PC-9 (cell line): ENCODE data around the gene SMG6. TPM values are rescaled to one million over a fixed set of nuclear protein-coding genes. Genes with fewer than 3 reads are reported as not detected.
"Not testable (repeated sequence)": the region's sequence is repeated elsewhere in the genome, so short reads cannot be mapped to it uniquely, and the experiment has no call there.

ENCODE experiments used
- BruUV-seq: library from RNA; stranded (reverse); fragments of 400-500 nt; replicated peaks from 2 replicates; lab custom pipeline; 2021; lab: Mats Ljungman, UMichigan
- CTCF ChIA-PET: fragments of 300-600 bp; sonication (Branson Sonifier 250); formaldehyde crosslinking; loops from one replicate; lab custom pipeline; 2022; ENCODE audit warnings: antibody characterized with exemption; lab: Charles Lee
- POLR2A ChIA-PET: fragments of 300-600 bp; sonication (Branson Sonifier 250); formaldehyde crosslinking; loops from one replicate; lab custom pipeline; 2022; ENCODE audit warnings: antibody characterized with exemption; ENCODE audit not compliant: unreplicated experiment; lab: Charles Lee
- DNase-seq, 2 experiments: peaks; one replicate each; pipeline versions ENCODE4 v3.0.0 to v3.0.0-alpha.2; 2015 to 2022; ENCODE audit warnings: mixed read lengths in 1 of 2
- H2AFZ ChIP-seq: fragments of 200-600 bp; sonication (generic); 2 replicates; pipeline ENCODE4 v1.8.1; 2017; ENCODE audit warnings: antibody characterized with exemption
- H3F3A ChIP-seq: fragments of 200-600 bp; sonication (generic); 2 replicates; pipeline ENCODE4 v1.8.1; 2017; ENCODE audit warnings: antibody characterized with exemption, mild to moderate bottlenecking, low read depth; ENCODE audit not compliant: insufficient read depth
- H3K27ac ChIP-seq: fragments of 200-600 bp; sonication (generic); 2 replicates; pipeline ENCODE4 v1.6.1; 2016; ENCODE audit warnings: mixed run types
- H3K27me3 ChIP-seq: fragments of 200-600 bp; sonication (generic); 2 replicates; pipeline ENCODE4 v1.6.1; 2016; ENCODE audit warnings: low read depth, mixed run types; ENCODE audit not compliant: insufficient read depth
- H3K36me3 ChIP-seq: fragments of 200-600 bp; sonication (generic); 2 replicates; pipeline ENCODE4 v1.6.1; 2016; ENCODE audit warnings: low read depth, mixed run types
- H3K4me1 ChIP-seq: fragments of 200-600 bp; sonication (generic); replicated peaks from 2 replicates; pipeline ENCODE4 v1.6.1; 2016; ENCODE audit warnings: mixed run types; ENCODE audit not compliant: insufficient read depth
- H3K4me2 ChIP-seq: fragments of 200-600 bp; sonication (generic); 2 replicates; pipeline ENCODE4 v1.6.1; 2017; ENCODE audit warnings: mixed run types
- H3K4me3 ChIP-seq: fragments of 200-600 bp; sonication (generic); 2 replicates; pipeline ENCODE4 v1.6.1; 2016; ENCODE audit warnings: mixed run types
- H3K79me2 ChIP-seq: fragments of 200-600 bp; sonication (generic); 2 replicates; pipeline ENCODE4 v1.6.1; 2017; ENCODE audit warnings: low read depth, mixed run types
- H3K9me2 ChIP-seq: fragments of 200-600 bp; sonication (generic); 2 replicates; pipeline ENCODE4 v1.8.1; 2017; ENCODE audit warnings: mild to moderate bottlenecking; ENCODE audit not compliant: insufficient read depth
- H3K9me3 ChIP-seq: fragments of 200-600 bp; sonication (generic); 2 replicates; pipeline ENCODE4 v1.8.1; 2016; ENCODE audit warnings: low read depth; ENCODE audit not compliant: insufficient read depth
- H4K20me1 ChIP-seq: fragments of 200-600 bp; sonication (generic); 2 replicates; pipeline ENCODE4 v1.8.1; 2017; ENCODE audit not compliant: insufficient read depth
- CTCF ChIP-seq: fragments of 200-600 bp; sonication (generic); conservative IDR thresholded peaks from 2 replicates; pipeline ENCODE4 v1.6.1; 2017; ENCODE audit warnings: mixed run types, antibody characterized with exemption, mild to moderate bottlenecking, moderate library complexity
- EZH2 ChIP-seq: fragments of 200-600 bp; sonication (generic); IDR thresholded peaks from 2 replicates; pipeline ENCODE4 v1.8.0; 2017; ENCODE audit warnings: antibody characterized with exemption, low read depth
- intact Hi-C: fragments of 100-400 bp; cut with micrococcal nuclease; formaldehyde crosslinking; loops from one replicate; pipeline ENCODE4 v1.10.0; 2022; ENCODE audit not compliant: unreplicated experiment
- total RNA-seq: library from RNA; stranded (reverse); gene quantifications from 2 replicates; pipeline ENCODE4 v1.2.3, GENCODE V29; 2021

SMG6 gene
- total RNA-seq, 1 experiment from 2014 or later: 43.1 TPM

GRCh38 chr17:2172077-2172851 lies 131.3 kb downstream of the SMG6 start:
- intact Hi-C loops: no loop called here
- no peaks in the 10 kb centered on the region for H3K4me1 ChIP-seq
- no peaks in the 10 kb centered on the region for H3K9me3 ChIP-seq
- H3K27ac ChIP-seq: no peak overlapping the region
- H3K4me3 ChIP-seq: no peak overlapping the region
- H3K36me3 ChIP-seq: no peaks in the 10 kb centered on the region
- ChIA-PET CTCF (interaction anchor here (0.5 to 0.7 kb wide), 2 partner anchors 44 to 724 kb away, joined by 5 read pairs; no protein-coding TSS in a partner anchor), POLR2A (no interaction called here)
- no peaks in the 10 kb centered on the region for H3K79me2 ChIP-seq
- no peaks in the 10 kb centered on the region for H3K9me2 ChIP-seq
- peaks cover 2% of the 10 kb centered on the region; the same call in 1 of the 2 replicates for H3F3A ChIP-seq
- DNase-seq: no peak
- TF ChIP-seq CTCF (no peak), EZH2 (no peak)
- BruUV-seq: TSS peak; percentile 12
- H4K20me1 ChIP-seq: no peaks in the 10 kb centered on the region; the same call in 1 of the 2 replicates
- no peaks in the 10 kb centered on the region for H3K27me3 ChIP-seq
- no peak overlapping the region for H3K4me2 ChIP-seq
- no peak overlapping the region for H2AFZ ChIP-seq

GRCh38 chr17:2171702-2172076 lies 131.9 kb downstream of the SMG6 start:
- BruUV-seq: no TSS peak
- CTCF ChIA-PET: interaction anchor here (0.5 kb wide), 1 partner anchor 45 kb away, joined by 5 read pairs; no protein-coding TSS in a partner anchor
- Histone ChIP-seq H3K4me1 (no peaks in the 10 kb centered on the region), H3K4me3 (no peak overlapping the region), H3K79me2 (no peaks in the 10 kb centered on the region), H3K27me3 (no peaks in the 10 kb centered on the region), H3K36me3 (no peaks in the 10 kb centered on the region), H3K9me3 (no peaks in the 10 kb centered on the region), H3F3A (peaks cover 2% of the 10 kb centered on the region; the same call in 1 of the 2 replicates), H3K4me2 (no peak overlapping the region), H4K20me1 (no peaks in the 10 kb centered on the region; the same call in 1 of the 2 replicates), H2AFZ (no peak overlapping the region), H3K27ac (no peak overlapping the region), H3K9me2 (no peaks in the 10 kb centered on the region)
- intact Hi-C loops: no loop called here
- POLR2A ChIA-PET: no interaction called here
- TF ChIP-seq EZH2 (no peak), CTCF (no peak)
- DNase-seq: no peak

GRCh38 chr17:2170023-2170422 lies 133.6 kb downstream of the SMG6 start:
- Histone ChIP-seq H3F3A (peaks cover 2% of the 10 kb centered on the region; the same call in 1 of the 2 replicates), H3K27ac (no peak overlapping the region), H4K20me1 (no peaks in the 10 kb centered on the region), H3K4me3 (no peak overlapping the region), H3K4me2 (no peak overlapping the region), H3K9me3 (no peaks in the 10 kb centered on the region), H3K79me2 (no peaks in the 10 kb centered on the region), H3K9me2 (no peaks in the 10 kb centered on the region), H3K36me3 (no peaks in the 10 kb centered on the region), H3K4me1 (no peaks in the 10 kb centered on the region), H2AFZ (no peak overlapping the region), H3K27me3 (no peaks in the 10 kb centered on the region)
- ChIA-PET CTCF (interaction anchor here (1.1 kb wide), 1 partner anchor 144 kb away, joined by 3 read pairs; no protein-coding TSS in a partner anchor), POLR2A (no interaction called here)
- BruUV-seq: no TSS peak
- intact Hi-C loops: loop anchor here (1.0 kb wide), 1 partner anchor 116 kb away; no protein-coding TSS in a partner anchor
- peak in 1 of 2 experiments; percentile 22 for DNase-seq
- TF ChIP-seq EZH2 (no peak), CTCF (peak; percentile 57; the same call in 1 of the 2 replicates)

- DNase-seq, H3K4me2 ChIP-seq, H3K9me3 ChIP-seq, BruUV-seq, POLR2A ChIA-PET, H4K20me1 ChIP-seq, H3K27ac ChIP-seq, H3K27me3 ChIP-seq, CTCF ChIA-PET, H3K36me3 ChIP-seq, H3F3A ChIP-seq, H2AFZ ChIP-seq, H3K79me2 ChIP-seq, H3K4me3 ChIP-seq, H3K9me2 ChIP-seq, H3K4me1 ChIP-seq, intact Hi-C loops: not testable (repeated sequence)
These were observed 137.9 kb downstream of the SMG6 start for GRCh38 chr17:2165723-2166122.
